GM19455 (cell line): ENCODE results near the gene CXorf66.
"Not testable (repeated sequence)": the region's sequence is repeated elsewhere in the genome, so short reads cannot be mapped to it uniquely, and the experiment has no call there.

ENCODE experiments used
- ATAC-seq: cut with Tn5 transposase; IDR thresholded peaks from one replicate; pipeline ENCODE4 v1.9.1; 2021; ENCODE audit not compliant: unreplicated experiment

Gene CXorf66, protein sequence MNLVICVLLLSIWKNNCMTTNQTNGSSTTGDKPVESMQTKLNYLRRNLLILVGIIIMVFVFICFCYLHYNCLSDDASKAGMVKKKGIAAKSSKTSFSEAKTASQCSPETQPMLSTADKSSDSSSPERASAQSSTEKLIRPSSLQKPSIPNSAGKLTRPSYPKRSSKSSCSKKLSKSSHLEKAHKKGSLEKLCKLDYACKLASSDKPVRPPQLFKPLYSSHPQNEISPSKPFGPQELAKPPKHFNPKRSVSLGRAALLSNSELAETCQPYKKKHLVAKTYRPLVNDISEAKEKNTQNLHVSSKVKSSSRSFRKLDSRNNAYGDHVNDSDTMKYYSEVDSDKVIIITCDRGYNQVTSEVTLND

GRCh38 chrX:139965421-139965820, at the start of gene CXorf66:
CXorf66 (minus strand) TSS chrX:139965521; CDS start chrX:139965496, 25 bp downstream.
- no peak for ATAC-seq

DNA sequence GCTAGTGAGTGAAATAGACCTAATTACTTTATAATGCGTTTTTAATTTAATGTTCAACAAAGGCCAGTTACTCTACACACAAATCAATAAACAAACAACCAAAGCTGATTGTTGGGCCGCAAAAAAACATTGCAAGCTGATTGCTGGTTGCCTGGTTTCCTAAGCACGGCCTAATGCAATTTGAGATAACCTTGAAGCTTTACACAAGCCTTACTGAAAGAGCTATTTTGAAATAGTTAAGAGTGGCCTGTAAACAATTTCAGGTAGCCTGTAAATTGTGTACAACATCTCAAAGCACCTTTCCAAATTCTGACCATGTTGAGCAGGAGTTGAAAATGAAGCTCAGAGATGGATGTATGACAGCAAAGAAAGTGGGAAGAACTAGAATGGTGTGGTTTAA, 17.5 kb upstream of the CXorf66 start:
- no peak for ATAC-seq

DNA sequence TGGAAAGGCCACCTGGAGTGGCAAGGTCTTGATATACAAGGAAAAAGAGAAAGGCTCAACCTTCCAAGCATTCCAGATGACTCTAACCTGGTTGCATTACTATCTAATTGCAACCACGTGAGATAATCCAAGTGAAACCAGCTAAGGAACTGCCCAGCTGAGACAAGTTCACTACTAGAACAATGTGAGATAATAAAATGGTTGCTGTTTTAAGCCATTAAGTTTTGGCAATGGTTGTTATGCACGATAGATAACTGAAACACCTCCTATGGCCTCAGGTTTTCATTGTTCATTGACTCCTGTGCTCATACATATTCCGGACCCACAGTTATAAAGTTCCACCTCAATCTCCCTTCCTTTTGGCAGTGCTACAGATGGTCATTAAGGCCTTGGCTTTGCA, 9.2 kb upstream of the CXorf66 start:
- no peak for ATAC-seq

DNA sequence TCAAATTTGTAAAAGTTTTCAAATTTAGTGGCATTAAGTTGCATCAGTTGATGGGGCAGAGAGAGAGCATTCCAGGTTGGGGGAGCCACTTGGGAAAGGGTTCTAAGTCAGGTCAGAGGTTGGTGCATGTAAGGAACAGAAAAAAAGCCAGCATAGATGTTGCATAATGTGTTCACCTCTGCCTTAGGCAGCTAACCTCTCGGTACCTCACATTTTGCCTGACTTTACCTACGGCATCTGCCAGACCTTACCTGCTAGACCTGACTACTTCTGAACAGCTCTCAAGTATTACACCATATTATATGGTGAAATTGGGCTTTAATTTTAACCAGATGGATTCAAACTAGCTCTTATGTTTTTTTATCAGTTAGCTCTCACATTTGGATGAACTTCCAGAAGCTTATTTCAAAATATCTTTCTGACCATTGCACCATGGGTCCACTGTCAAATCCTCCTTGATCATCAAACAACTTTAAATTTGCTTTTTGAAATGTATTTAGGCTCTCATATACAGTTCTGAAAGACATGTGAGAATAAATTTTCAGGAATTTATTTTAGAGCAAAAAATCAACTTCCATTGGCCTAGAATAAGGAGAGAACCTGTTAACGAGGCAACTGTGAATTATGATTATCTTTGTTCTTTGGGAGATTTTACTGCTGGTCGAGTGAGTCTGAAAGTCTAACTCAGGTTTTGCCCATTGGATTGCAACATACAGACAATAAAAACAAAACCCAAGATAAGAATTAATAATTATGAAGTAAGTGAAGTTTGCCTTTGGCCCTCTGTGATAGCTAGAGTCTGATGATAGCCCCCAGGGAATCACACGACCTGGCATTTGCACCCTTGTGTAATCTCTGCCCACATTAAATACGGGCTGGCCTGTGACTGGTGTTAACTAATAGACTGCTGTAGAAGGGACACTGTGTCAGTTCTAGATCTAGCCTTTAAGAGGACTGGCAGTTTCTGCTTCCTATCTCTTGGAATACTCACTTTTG, 7.6 kb upstream of the CXorf66 start:
- no peak for ATAC-seq

DNA sequence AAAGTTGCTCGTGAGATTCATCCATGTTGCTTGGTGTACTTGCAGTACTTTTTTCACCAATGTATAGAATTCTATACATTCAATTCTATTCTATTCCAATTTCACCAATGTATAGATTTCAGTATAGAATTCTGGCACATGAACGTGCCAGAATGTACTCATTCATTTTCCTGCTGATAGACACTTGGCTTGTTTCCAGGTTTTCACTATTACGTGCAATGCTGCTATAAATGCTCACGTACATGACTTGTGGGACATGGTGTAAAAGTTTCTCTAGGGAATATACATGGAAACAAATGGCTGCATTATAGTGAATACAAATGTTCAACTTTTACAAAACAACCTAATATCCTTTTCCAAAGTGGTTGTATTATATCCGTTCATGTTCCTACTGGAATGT, 6.8 kb upstream of the CXorf66 start:
- no peak for ATAC-seq

DNA sequence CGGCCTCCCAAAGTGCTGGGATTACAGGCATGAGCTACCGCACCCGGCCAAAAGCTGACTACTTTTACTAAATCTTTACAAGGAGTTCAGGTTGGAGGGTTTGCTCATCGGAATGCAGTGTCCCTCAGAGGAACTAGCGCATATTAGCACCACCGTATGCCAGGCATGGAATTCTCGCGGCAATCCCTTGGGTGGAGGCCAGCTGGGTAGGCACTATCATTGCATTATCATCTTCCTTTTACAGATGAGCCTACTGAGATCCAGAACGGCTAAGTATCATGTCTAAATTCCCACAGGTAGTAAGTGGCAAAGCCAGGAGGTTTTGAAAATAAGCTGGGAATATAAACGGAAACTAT, 6.1 kb upstream of the CXorf66 start:
- ATAC-seq: no peak

DNA sequence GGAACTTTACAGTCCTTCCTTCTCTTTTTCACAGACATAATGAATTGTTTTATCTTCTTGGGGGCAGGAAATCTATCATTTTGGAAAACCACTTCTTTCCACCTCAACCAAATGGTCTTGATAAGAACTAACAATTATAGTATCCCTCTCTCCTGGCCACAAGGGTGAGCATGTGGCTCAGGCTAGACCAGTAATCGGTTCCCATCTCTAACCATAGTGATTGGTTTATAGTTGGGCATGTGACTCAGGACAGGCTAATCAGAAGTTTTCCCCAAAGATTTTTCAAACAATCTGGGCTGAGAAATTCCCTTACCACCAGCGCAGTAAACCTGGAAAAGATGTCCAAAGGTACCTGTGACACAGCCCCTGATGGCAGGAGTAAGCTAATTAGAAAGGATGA, 4.0 kb upstream of the CXorf66 start:
- ATAC-seq: no peak

GRCh38 chrX:139967750-139968149, 2.4 kb upstream of the CXorf66 start:
- no peak for ATAC-seq

- ATAC-seq: no peak
These were observed 2.0 kb upstream of the CXorf66 start for GRCh38 chrX:139967300-139967699.

DNA sequence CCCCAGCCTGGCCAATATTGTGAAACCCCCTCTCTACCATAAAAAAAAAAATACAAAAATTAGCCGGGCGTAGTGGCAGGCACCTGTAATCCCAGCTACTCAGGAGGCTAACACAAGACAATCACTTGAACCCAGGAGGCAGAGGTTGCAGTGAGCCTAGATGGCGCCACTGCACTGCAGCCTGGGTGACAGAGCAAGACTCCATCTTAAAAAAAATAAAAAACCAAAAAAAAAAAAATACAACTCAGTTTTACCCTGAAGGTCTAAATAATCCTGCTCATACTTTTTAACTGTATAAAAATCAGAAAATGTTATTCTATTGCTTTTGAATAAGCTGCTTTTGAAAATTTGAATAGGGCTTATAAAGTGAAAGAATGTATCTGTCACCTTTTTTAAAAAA, 838 bp upstream of the CXorf66 start:
- not testable (repeated sequence) for ATAC-seq

GRCh38 chrX:139961091-139961490, 4.2 kb downstream of the CXorf66 start:
- ATAC-seq: not testable (repeated sequence)

DNA sequence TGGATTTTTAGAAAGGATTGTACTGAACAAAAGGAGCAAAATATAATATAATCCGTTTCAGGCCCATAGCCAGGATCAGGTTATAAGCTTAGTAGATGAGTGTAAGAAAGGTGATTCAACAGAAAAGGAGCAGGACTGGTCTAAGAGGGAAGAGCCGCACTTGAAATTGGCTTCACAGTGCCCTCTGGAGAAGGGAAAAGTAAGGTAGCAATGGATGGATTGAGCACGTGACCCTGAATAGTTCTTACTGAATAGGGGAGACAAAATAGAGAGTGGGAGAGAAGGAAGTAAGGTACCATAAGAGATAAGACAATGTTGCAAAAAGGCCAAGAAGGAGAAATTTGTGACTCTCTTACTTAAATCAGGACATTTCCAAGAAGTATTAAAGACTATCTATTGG, 15.6 kb downstream of the CXorf66 start:
- ATAC-seq: no peak

DNA sequence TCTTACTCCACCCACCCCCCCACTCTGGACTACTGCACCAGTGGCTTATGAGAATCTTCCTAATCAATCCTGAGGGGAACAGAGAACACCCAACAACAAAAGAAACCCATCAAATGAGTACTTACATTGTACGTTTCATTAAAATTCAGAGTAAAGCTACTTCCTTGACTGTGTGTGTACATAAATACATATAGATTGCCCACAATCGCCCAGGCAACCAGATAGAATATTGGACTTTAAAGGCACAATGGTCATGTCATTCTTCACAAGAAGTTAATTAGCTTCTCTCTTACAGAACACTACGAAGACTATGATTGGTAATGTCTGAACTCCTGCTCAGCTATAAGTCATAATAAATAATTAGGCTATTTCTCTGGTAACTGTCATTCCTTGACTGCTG, 20.2 kb downstream of the CXorf66 start:
- no peak for ATAC-seq

DNA sequence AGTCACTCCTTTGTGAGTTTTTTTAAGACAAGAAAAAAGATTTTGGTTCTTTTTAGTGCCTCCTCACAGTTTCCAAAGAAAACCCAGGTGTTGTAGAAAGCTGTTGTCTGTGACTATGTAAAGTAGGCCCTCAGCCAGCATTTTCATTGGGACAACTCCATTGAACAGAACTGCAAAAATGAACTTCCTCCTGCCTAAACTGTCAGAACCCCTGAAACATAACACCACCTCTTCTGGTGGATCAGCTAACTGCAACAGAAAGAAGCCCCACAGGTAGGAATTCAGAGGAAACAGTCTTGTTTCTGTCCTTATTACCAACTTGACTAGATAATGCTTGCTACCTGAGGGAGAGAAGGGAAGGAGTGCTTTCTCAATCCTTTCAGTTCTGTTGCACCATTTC, 29.1 kb downstream of the CXorf66 start:
- ATAC-seq: no peak

DNA sequence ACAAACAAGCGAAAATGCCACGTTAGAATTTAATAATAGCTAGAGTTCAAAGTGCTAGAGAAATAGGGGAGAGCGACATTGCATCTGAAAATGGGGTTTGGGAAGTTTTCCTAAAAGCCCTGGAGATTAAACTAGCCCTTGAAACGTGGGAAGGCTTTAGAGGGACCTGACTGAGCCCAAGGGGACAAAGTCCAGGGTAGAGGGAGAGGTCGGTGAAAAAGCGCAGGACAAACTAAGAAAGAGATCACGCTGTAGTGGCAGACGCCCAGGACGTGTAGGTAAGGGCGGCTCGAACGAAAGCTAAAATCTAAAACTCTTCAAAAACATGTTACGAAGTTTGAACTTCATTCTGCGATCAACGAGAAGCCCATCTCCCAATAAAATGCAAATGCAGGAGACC, 31.4 kb downstream of the CXorf66 start:
- ATAC-seq: no peak

DNA sequence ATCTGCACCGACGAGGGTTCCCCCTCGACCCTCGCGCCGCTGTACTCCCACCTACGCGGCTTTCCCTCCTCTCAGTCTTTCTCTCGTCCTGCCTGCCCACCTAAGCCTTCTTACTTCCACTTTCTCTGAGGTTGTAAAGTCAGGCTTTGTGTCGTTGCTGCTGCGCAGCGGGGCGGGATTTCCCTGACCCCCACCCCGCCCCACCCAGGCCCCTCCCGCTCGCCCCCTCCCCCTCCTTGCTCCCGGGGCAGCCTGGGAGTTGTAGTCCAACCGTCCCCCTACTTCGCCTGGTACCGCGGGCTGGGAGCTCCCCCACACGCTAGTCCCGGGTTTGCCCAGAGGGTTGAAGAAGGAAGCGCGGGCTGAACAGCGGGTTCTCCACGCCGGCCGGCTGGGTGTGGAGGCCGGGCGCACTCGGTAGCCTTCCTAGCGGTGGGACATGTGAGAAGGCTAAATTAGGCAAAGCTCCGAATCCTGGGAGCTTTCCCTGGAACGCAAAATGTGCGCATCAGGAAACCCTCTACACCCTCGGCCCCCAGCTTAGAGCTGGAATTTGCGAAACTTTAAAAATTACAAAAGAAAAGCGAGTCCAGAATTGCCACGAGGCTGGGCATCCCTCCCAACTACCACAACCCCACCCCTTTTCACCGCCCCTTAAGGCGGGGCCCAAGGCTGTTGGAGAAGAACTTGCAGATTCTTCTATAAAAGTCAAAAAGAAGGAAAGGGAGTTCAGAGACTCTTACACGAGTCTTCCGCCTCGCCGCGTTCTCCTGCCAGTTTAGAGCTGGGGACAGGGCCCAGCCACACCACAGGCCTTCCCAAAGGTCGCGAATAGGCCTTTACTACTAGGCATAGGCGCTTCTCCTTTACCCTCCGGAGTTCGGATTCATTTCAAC, 32.2 kb downstream of the CXorf66 start, which contains the start of gene ATP11C:
TSS of gene ATP11C (minus strand) at position 153 of the 896 bp plus-strand sequence. CDS start 1,011 bp downstream, outside the sequence.
- ATAC-seq: peak; percentile 70

GRCh38 chrX:139932073-139932900, 33.0 kb downstream of the CXorf66 start:
- peak; percentile 52 for ATAC-seq

DNA sequence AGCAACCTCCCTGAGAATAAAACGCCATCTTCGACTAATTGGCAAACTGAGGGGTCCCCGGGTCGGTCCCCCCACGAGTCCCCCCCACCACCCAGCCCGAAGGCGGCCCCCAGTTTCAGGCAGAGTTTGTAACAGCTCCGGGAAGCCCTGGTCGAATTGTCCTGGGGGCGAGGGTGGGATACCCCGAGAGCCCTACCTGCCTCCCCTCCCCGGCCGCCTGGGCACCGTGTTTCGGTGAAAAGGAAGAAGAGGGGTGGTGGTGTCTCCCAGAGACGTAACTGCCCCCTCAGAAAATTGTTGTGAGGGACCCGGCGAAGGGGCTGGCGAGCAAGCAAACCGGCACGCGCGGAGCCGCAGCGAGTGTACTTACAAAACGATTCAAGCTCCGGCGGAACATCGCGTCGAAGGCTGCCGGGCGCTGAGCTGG, 33.7 kb downstream of the CXorf66 start:
- ATAC-seq: no peak

- no peak for ATAC-seq
These were observed 34.2 kb downstream of the CXorf66 start for GRCh38 chrX:139930916-139931645.
